HepG2 (cell line): Measurements from ENCODE around the gene S1PR5. TPM values are rescaled to one million over a fixed set of nuclear protein-coding genes. Genes with fewer than 3 reads are reported as not detected.

Source experiments
- ATAC-seq: fragments of 200-7000 bp; cut with Tn5 transposase; 3 replicates; pipeline ENCODE4 v1.9.1; 2020; ENCODE audit warnings: mild to moderate bottlenecking, moderate library complexity
- BruUV-seq: library from RNA; stranded (reverse); fragments of 400-500 nt; replicated peaks from 2 replicates; lab custom pipeline; 2021; lab: Mats Ljungman, UMichigan
- CTCF ChIA-PET: fragments of 300-600 bp; formaldehyde crosslinking; extraction: SDS; loops from one replicate; lab custom pipeline; 2021; ENCODE audit warnings: low total read pairs, inconsistent platforms, low intra/inter-chr PET ratio; lab: Yijun Ruan, JAX
- POLR2A ChIA-PET: fragments of 350-600 bp; sonication (Branson Sonifier 250); formaldehyde crosslinking; loops from one replicate; lab custom pipeline; 2020; ENCODE audit warnings: antibody characterized with exemption, inconsistent platforms; lab: Yijun Ruan, JAX
- DNase-seq: peaks from one replicate; pipeline ENCODE4 v3.0.0-alpha.2; 2015; ENCODE audit warnings: low spot score
- FAIRE-seq: peaks from 3 replicates; lab custom pipeline; 2011; peaks lifted over from hg19 to GRCh38; lab: Jason Lieb, UNC
- H2AFZ ChIP-seq: one replicate; pipeline ENCODE4 v1.6.1; 2011; ENCODE audit warnings: low read length, inconsistent platforms
- H3K27ac ChIP-seq: fragments of 300-600 bp; 3 replicates; pipeline ENCODE4 v1.8.0; 2011; ENCODE audit warnings: mixed run types, mild to moderate bottlenecking, mixed read lengths, low read length, inconsistent platforms; ENCODE audit not compliant: insufficient read depth; ENCODE audit errors: extremely low read length
- H3K27me3 ChIP-seq, 2 experiments: fragments of 200-600 bp in 1 of 2; 2 replicates in 1 of 2; 3 replicates in 1 of 2; pipeline versions ENCODE4 v1.6.0 to v1.8.0; 2011; ENCODE audit warnings: low read length in 2 of 2, mild to moderate bottlenecking in 2 of 2, moderate library complexity in 2 of 2, inconsistent platforms in 1 of 2; ENCODE audit not compliant: insufficient read depth in 2 of 2, control insufficient read depth in 1 of 2
- H3K36me3 ChIP-seq, 2 experiments: fragments of 200-600 bp in 1 of 2; replicated peaks in 1 of 2; 2 replicates in 1 of 2; 3 replicates in 1 of 2; pipeline versions ENCODE4 v1.5.1 to v1.8.0; 2011; ENCODE audit warnings: low read length in 2 of 2, inconsistent platforms in 1 of 2; ENCODE audit not compliant: insufficient read depth in 2 of 2, control insufficient read depth in 1 of 2
- H3K4me1 ChIP-seq: 2 replicates; pipeline ENCODE4 v1.5.1; 2012; ENCODE audit warnings: low read length, inconsistent platforms; ENCODE audit not compliant: insufficient read depth
- H3K4me2 ChIP-seq: 2 replicates; pipeline ENCODE4 v1.6.0; 2011; ENCODE audit warnings: low read depth, low read length, inconsistent platforms
- H3K4me3 ChIP-seq, 3 experiments: fragments of 200-600 bp in 1 of 3; sonication (generic), shearing (Covaris generic) in 1 of 3; replicated peaks in 1 of 3; 2 replicates each; pipeline ENCODE4 v1.5.1; 2011 to 2016; ENCODE audit warnings: low read length in 3 of 3, inconsistent platforms in 2 of 3, low read depth in 2 of 3, mild to moderate bottlenecking in 2 of 3, control low read depth in 1 of 3, mixed read lengths in 1 of 3; ENCODE audit not compliant: insufficient read depth in 1 of 3
- H3K79me2 ChIP-seq: one replicate; pipeline ENCODE4 v1.6.1; 2011; ENCODE audit warnings: low read length, inconsistent platforms; ENCODE audit not compliant: insufficient read depth
- H3K9ac ChIP-seq: 2 replicates; pipeline ENCODE4 v1.6.0; 2011; ENCODE audit warnings: mild to moderate bottlenecking, low read depth, low read length, inconsistent platforms; ENCODE audit not compliant: insufficient read depth
- H3K9me3 ChIP-seq: 2 replicates; pipeline ENCODE4 v1.5.1; 2012; ENCODE audit warnings: mild to moderate bottlenecking, low read length
- H4K20me1 ChIP-seq: 2 replicates; pipeline ENCODE4 v1.6.0; 2011; ENCODE audit warnings: inconsistent platforms, mild to moderate bottlenecking, low read length, moderate library complexity; ENCODE audit not compliant: insufficient read depth
- CC2D1A ChIP-seq: sonication (generic); formaldehyde crosslinking; IDR thresholded peaks from 2 replicates; pipeline ENCODE4 v1.8.1; 2023; ENCODE audit warnings: mild to moderate bottlenecking, missing genetic modification reagents
- DNMT1 ChIP-seq: sonication (generic); formaldehyde crosslinking; IDR thresholded peaks from 2 replicates; pipeline ENCODE4 v1.5.1; 2020; ENCODE audit warnings: mild to moderate bottlenecking, missing genetic modification reagents
- EHMT2 ChIP-seq: fragments of 200-600 bp; sonication (generic); IDR thresholded peaks from 2 replicates; pipeline ENCODE4 v1.7.0; 2017; ENCODE audit warnings: antibody characterized with exemption, low read depth, low read length, borderline replicate concordance
- KMT2B ChIP-seq: IDR thresholded peaks from 2 replicates; pipeline ENCODE4 v1.6.1; 2016; ENCODE audit warnings: missing genetic modification reagents, missing compliant biosample characterization
- MED1 ChIP-seq: sonication (generic); formaldehyde crosslinking; IDR thresholded peaks from 2 replicates; pipeline ENCODE4 v1.4.0; 2020; ENCODE audit warnings: missing genetic modification reagents
- RFX5 ChIP-seq: IDR thresholded peaks from 2 replicates; pipeline ENCODE4 v1.6.1; 2011; ENCODE audit warnings: low read depth, low read length, improper control_type of control experiment
- SIX1 ChIP-seq: sonication (generic); formaldehyde crosslinking; IDR thresholded peaks from 2 replicates; pipeline ENCODE4 v1.4.0; 2020; ENCODE audit warnings: missing genetic modification reagents, borderline replicate concordance
- THAP7 ChIP-seq: sonication (generic); formaldehyde crosslinking; IDR thresholded peaks from 2 replicates; pipeline ENCODE4 v1.8.1; 2023; ENCODE audit warnings: mild to moderate bottlenecking, missing genetic modification reagents
- ZNF281 ChIP-seq: sonication (generic); formaldehyde crosslinking; IDR thresholded peaks from 2 replicates; pipeline ENCODE4 v1.4.0; 2020; ENCODE audit warnings: missing genetic modification reagents, borderline replicate concordance
- ZNF30 ChIP-seq: sonication (generic); formaldehyde crosslinking; IDR thresholded peaks from 2 replicates; pipeline ENCODE4 v1.5.0; 2020; ENCODE audit warnings: mild to moderate bottlenecking, missing genetic modification reagents
- ZNF33B ChIP-seq: sonication (generic); formaldehyde crosslinking; IDR thresholded peaks from 2 replicates; pipeline ENCODE4 v1.5.1; 2020; ENCODE audit warnings: mild to moderate bottlenecking, missing genetic modification reagents
- ZNF441 ChIP-seq: sonication (generic); formaldehyde crosslinking; IDR thresholded peaks from 2 replicates; pipeline ENCODE4 v1.7.0; 2021; ENCODE audit warnings: missing genetic modification reagents, borderline replicate concordance
- ZNF460 ChIP-seq: sonication (generic); formaldehyde crosslinking; IDR thresholded peaks from 2 replicates; pipeline ENCODE4 v1.5.1; 2020; ENCODE audit warnings: missing genetic modification reagents, mild to moderate bottlenecking, borderline replicate concordance
- ZNF546 ChIP-seq: sonication (generic); formaldehyde crosslinking; conservative IDR thresholded peaks from 2 replicates; pipeline ENCODE4 v1.8.1; 2023; ENCODE audit warnings: mild to moderate bottlenecking, missing genetic modification reagents
- ZNF652 ChIP-seq: IDR thresholded peaks from 2 replicates; pipeline ENCODE4 v1.6.1; 2016; ENCODE audit warnings: low read depth, borderline replicate concordance
- ZNF660 ChIP-seq: sonication (generic); formaldehyde crosslinking; IDR thresholded peaks from 2 replicates; pipeline ENCODE4 v1.5.1; 2020; ENCODE audit warnings: mild to moderate bottlenecking, low read depth, missing genetic modification reagents, borderline replicate concordance
- ZNF772 ChIP-seq: sonication (generic); formaldehyde crosslinking; IDR thresholded peaks from 2 replicates; pipeline ENCODE4 v1.5.0; 2020; ENCODE audit warnings: mild to moderate bottlenecking, missing genetic modification reagents
- WGBS: methylation state at CpG from one replicate; pipeline ENCODE4 v1.1.6; 2017; ENCODE audit warnings: low lambda C conversion rate; 5-methylcytosine and 5-hydroxymethylcytosine counted together
- in situ Hi-C: cut with HindIII; loops from 2 replicates; pipeline ENCODE4 v1.10.0; 2017; ENCODE audit warnings: low pct_unique_long_range_greater_than_20kb; ENCODE audit not compliant: extremely low pct_ligation_motif_present
- intact Hi-C: fragments of 100-400 bp; cut with micrococcal nuclease; formaldehyde crosslinking; loops from one replicate; pipeline ENCODE4 v1.10.0; 2022; ENCODE audit not compliant: unreplicated experiment
- polyA plus RNA-seq, 8 experiments: library from polyadenylated mRNA; depleted of rRNA in 3 of 8; stranded (reverse) in 7 of 8; unstranded in 1 of 8; fragments of >200 nt; fragmentation: Illumina TruSeq in 4 of 8; extraction: Trizol in 4 of 8; gene quantifications; 2 replicates each; pipeline versions ENCODE4 v1.2.1 to v1.2.3, GENCODE V29; 2011 to 2016; ENCODE audit warnings: low read depth in 4 of 8, missing spikeins in 1 of 8, mixed read lengths in 1 of 8; ENCODE audit not compliant: insufficient read depth in 1 of 8
- total RNA-seq, 5 experiments: library from RNA; depleted of rRNA; stranded (reverse); fragments of >200 nt; fragmentation: Illumina TruSeq; extraction: Trizol; gene quantifications; 2 replicates each; pipeline ENCODE4 v1.2.3, GENCODE V29; 2016; ENCODE audit warnings: low read depth in 1 of 5
- TF ChIP-seq, protein P1 (sequence below): sonication (generic); formaldehyde crosslinking; conservative IDR thresholded peaks from 2 replicates; pipeline ENCODE4 v1.8.1; 2023; ENCODE audit warnings: missing genetic modification reagents
- TF ChIP-seq, protein P2 (sequence below): sonication (generic); formaldehyde crosslinking; IDR thresholded peaks from 2 replicates; pipeline ENCODE4 v1.5.0; 2020; ENCODE audit warnings: missing genetic modification reagents

S1PR5 gene
- total and polyA plus RNA-seq, 2 of the 13 experiments (the other 11 are each of a cell fraction or from before 2014, with no cell fraction given), result 0.04 TPM; not detected in 1

- ATAC-seq (no peak), FAIRE-seq (no peak), DNase-seq (no peak)
- no peaks in the 10 kb centered on the region for H4K20me1 ChIP-seq
- no peak overlapping the region for H2AFZ ChIP-seq
- intact Hi-C loops, result no loop called here
- H3K4me3 ChIP-seq, result no peak overlapping the region
- no peaks in the 10 kb centered on the region for H3K9me3 ChIP-seq
- BruUV-seq, result no TSS peak
- 34% methylated on average over 5 of the region's 5 CpGs for WGBS
- in situ Hi-C loops, result no loop called here
- no peak overlapping the region for H3K9ac ChIP-seq
- TF ChIP-seq ZNF30 (CRISPR knock-in tag) (no peak), ZNF33B (CRISPR knock-in tag) (no peak), ZNF460 (CRISPR knock-in tag) (no peak), MED1 (CRISPR knock-in tag) (no peak), ZNF652 (no peak), THAP7 (CRISPR knock-in tag) (no peak), KMT2B (CRISPR knock-in tag) (no peak), EHMT2 (no peak), DNMT1 (no peak), ZNF546 (CRISPR knock-in tag) (no peak), ZNF441 (CRISPR knock-in tag) (no peak), CC2D1A (no peak), SIX1 (CRISPR knock-in tag) (no peak), ZNF660 (no peak), ZNF281 (CRISPR knock-in tag) (no peak), RFX5 (no peak), ZNF772 (CRISPR knock-in tag) (no peak)
- TF ChIP-seq, protein P1, sequence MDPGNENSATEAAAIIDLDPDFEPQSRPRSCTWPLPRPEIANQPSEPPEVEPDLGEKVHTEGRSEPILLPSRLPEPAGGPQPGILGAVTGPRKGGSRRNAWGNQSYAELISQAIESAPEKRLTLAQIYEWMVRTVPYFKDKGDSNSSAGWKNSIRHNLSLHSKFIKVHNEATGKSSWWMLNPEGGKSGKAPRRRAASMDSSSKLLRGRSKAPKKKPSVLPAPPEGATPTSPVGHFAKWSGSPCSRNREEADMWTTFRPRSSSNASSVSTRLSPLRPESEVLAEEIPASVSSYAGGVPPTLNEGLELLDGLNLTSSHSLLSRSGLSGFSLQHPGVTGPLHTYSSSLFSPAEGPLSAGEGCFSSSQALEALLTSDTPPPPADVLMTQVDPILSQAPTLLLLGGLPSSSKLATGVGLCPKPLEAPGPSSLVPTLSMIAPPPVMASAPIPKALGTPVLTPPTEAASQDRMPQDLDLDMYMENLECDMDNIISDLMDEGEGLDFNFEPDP, result no peak
- TF ChIP-seq, protein P2, sequence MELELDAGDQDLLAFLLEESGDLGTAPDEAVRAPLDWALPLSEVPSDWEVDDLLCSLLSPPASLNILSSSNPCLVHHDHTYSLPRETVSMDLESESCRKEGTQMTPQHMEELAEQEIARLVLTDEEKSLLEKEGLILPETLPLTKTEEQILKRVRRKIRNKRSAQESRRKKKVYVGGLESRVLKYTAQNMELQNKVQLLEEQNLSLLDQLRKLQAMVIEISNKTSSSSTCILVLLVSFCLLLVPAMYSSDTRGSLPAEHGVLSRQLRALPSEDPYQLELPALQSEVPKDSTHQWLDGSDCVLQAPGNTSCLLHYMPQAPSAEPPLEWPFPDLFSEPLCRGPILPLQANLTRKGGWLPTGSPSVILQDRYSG, result no peak
- ChIA-PET CTCF (no interaction called here), POLR2A (no interaction called here)
- H3K79me2 ChIP-seq, result no peaks in the 10 kb centered on the region
- no peaks in the 10 kb centered on the region for H3K27me3 ChIP-seq
- H3K27ac ChIP-seq, result no peak overlapping the region
- H3K4me2 ChIP-seq, result peak overlapping the region; percentile 39; the same call in 1 of the 2 replicates
- no peaks in the 10 kb centered on the region for H3K36me3 ChIP-seq
- peaks cover 8% of the 10 kb centered on the region; the same call in 1 of the 2 replicates for H3K4me1 ChIP-seq
Measured at GRCh38 chr19:10478476-10478875, 38.8 kb downstream of the S1PR5 start.
